Suppressor macrophage treated with lipopolysaccharide for 4 hours (primary cell): ENCODE data around the gene TMEM44.
A peak's percentile ranks its signal among the peaks of the same experiment; 100 is the strongest.
"Not testable (repeated sequence)": the region's sequence is repeated elsewhere in the genome, so short reads cannot be mapped to it uniquely, and the experiment has no call there.

Experiments used
- DNase-seq: peaks from one replicate; pipeline ENCODE4 v3.0.0-alpha.2; 2020

The TMEM44 gene

GRCh38 chr3:194549853-194550252 lies 83.4 kb downstream of the TMEM44 start:
- DNase-seq, result no peak

- no peak for DNase-seq
These were observed 84.6 kb downstream of the TMEM44 start for GRCh38 chr3:194548346-194549321.

- no peak for DNase-seq
These were observed 86.2 kb downstream of the TMEM44 start for GRCh38 chr3:194547042-194547441.

GRCh38 chr3:194545538-194545937 lies 87.7 kb downstream of the TMEM44 start:
- DNase-seq, result not testable (repeated sequence)

GRCh38 chr3:194543550-194543949 lies 89.7 kb downstream of the TMEM44 start:
- DNase-seq, result no peak

GRCh38 chr3:194541483-194541882 lies 91.7 kb downstream of the TMEM44 start:
- DNase-seq, result peak; percentile 74

GRCh38 chr3:194540274-194540905 lies 92.8 kb downstream of the TMEM44 start:
- peak; percentile 76 for DNase-seq

GRCh38 chr3:194539498-194539897 lies 93.7 kb downstream of the TMEM44 start:
- no peak for DNase-seq

- no peak for DNase-seq
These were observed 95.4 kb downstream of the TMEM44 start for GRCh38 chr3:194537732-194538247.
